ENCODE results near the gene GAS5. TPM values are rescaled to one million over a fixed set of nuclear protein-coding genes. Genes with fewer than 3 reads are reported as not detected.

The GAS5 gene
- total and polyA plus RNA-seq, 10 of the 15 experiments (the other 5 are each of a cell fraction or from before 2014, with no cell fraction given): 289 to 1,137 (median 699) TPM

DNA sequence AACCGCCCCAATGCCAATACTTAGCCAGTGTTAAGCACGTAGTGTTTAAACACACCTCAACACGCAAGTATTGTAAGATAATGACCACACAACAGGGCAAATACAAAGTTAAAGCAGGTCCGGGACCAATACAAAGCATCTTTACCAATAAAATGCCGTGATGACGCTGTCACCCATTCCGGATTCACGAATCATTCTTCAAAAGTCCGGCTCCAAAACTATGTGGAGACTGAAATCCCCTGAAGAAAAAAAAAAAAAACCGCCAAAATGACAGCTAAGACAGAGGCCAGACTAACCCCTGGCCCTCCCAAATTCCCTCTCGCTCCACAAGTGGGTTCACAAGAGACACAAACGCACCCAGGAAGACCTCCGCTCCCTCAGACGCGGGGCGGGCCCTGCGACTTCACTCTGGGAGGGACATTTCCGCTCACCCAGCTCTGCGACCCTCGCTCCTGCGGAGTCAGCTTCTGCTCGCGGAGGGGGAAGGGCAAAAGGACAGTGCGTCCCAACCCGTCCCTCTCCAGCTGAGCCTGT lies 43.9 kb downstream of the GAS5 start:
- no peaks in the 10 kb centered on the region; the same call in 1 of the 2 replicates for H3K4me1 ChIP-seq (ENCODE audit: control insufficient read depth, insufficient read depth, low read length)
- no peaks in the 10 kb centered on the region for H4K20me1 ChIP-seq (ENCODE audit: control insufficient read depth, insufficient read depth)
- ChIA-PET SMC1A (ENCODE audit: uncharacterized antibody, unreplicated experiment) (interaction anchor here (0.7 to 2.1 kb wide), 13 partner anchors 28 to 1079 kb away, joined by 3 to 11 read pairs (median 3); partner anchors contain the start of genes GAS5, KLHL20 and ZBTB37), CTCF (interaction anchor here (0.7 to 3.3 kb wide), 6 partner anchors 41 to 1093 kb away, joined by 3 to 25 read pairs (median 6); no protein-coding TSS in a partner anchor), POLR2A (interaction anchor here (1.0 to 2.9 kb wide), 5 partner anchors 8 to 109 kb away, joined by 3 to 17 read pairs (median 4); partner anchors contain the start of genes GAS5, KLHL20 and ZBTB37), RAD21 (ENCODE audit: unreplicated experiment) (interaction anchor here (0.6 to 4.9 kb wide), 14 partner anchors 9 to 1080 kb away, joined by 3 to 31 read pairs (median 3); partner anchors contain the start of genes GAS5, KLHL20 and ZBTB37)
- no peaks in the 10 kb centered on the region; the same call in 2 of the 3 replicates for H3K9me3 ChIP-seq (replicated peaks; ENCODE audit: control insufficient read depth, insufficient read depth, low read length)
- in situ Hi-C loops (cut with MboI): loop anchor here (5.0 to 10.0 kb wide), 2 partner anchors 392 to 1079 kb away; no protein-coding TSS in a partner anchor
- H3K27me3 ChIP-seq (replicated peaks in 1 of 2; ENCODE audit: control insufficient read depth in 2 of 2, insufficient read depth in 2 of 2, low read length in 1 of 2): no peaks in the 10 kb centered on the region
- peak overlapping the region; percentile 93 for H3K9ac ChIP-seq (ENCODE audit: control insufficient read depth, insufficient read depth, low read length)
- peak overlapping the region; percentile 48 for H3K4me2 ChIP-seq (ENCODE audit: control insufficient read depth, insufficient read depth)
- ATAC-seq: peak; percentile 52
- H2AFZ ChIP-seq (ENCODE audit: control insufficient read depth, low read depth, low read length): peak overlapping the region; percentile 87
- H3K79me2 ChIP-seq (ENCODE audit: control insufficient read depth, insufficient read depth, low read length): peaks cover 55% of the 10 kb centered on the region
- H3K27ac ChIP-seq (ENCODE audit: control insufficient read depth, insufficient read depth): peak overlapping the region; percentile 91
- DNase-seq (ENCODE audit: low read depth, low spot score): peak; percentile 13
- no peaks in the 10 kb centered on the region; a peak in 2 of 4 replicates for H3K36me3 ChIP-seq (ENCODE audit: control insufficient read depth in 2 of 2, insufficient read depth in 2 of 2, low read length in 1 of 2)
- 0% methylated on average over 25 of the region's 25 CpGs for WGBS (ENCODE audit: insufficient coverage, insufficient replicate concordance, low lambda C conversion rate, missing lambda C conversion rate)
- no peak for FAIRE-seq
- peak overlapping the region; percentile 92 for H3K4me3 ChIP-seq
- intact Hi-C loops (cut with micrococcal nuclease; ENCODE audit: unreplicated experiment): loop anchor here (1.0 to 10.0 kb wide), 8 partner anchors 45 to 1171 kb away; partner anchors contain the start of genes CACYBP, KLHL20, PRDX6 and TNFSF4
- TSS peak; percentile 71 for BruUV-seq (replicated peaks)
- TF ChIP-seq POU2F2 (IDR thresholded peaks at IDR 0.05; ENCODE audit: borderline replicate concordance, low read depth, low read length) (peak; percentile 38; the same call in 1 of the 3 replicates), POLR2A (IDR thresholded peaks at IDR 0.05; ENCODE audit: low read depth, low read length) (peak; percentile 36; the same call in 1 of the 2 replicates), STAT3 (IDR thresholded peaks at IDR 0.05; ENCODE audit: low read depth, low read length) (no peak), EP300 (IDR thresholded peaks at IDR 0.05; ENCODE audit: borderline replicate concordance in 1 of 2, control insufficient read depth in 1 of 2, low read depth in 2 of 2, low read length in 2 of 2) (no peak), KAT2A (conservative IDR thresholded peaks at IDR 0.05; ENCODE audit: control insufficient read depth, low read depth, low read length) (no peak), POLR2AphosphoS2 (IDR thresholded peaks at IDR 0.05; ENCODE audit: low read depth, low read length) (no peak), STAT1 (conservative IDR thresholded peaks at IDR 0.05) (no peak), ZNF24 (IDR thresholded peaks at IDR 0.05) (no peak), ZSCAN29 (IDR thresholded peaks at IDR 0.05) (0 out of 2 replicates have a peak, but pooled peaks have one; percentile 23), TCF3 (IDR thresholded peaks at IDR 0.05; ENCODE audit: borderline replicate concordance, insufficient read depth, low read depth, low read length) (no peak; the same call in 1 of the 2 replicates), CEBPB (IDR thresholded peaks at IDR 0.05; ENCODE audit: borderline replicate concordance in 1 of 2, low read depth in 2 of 2, low read length in 2 of 2) (no peak)
- TF ChIP-seq, protein P1, sequence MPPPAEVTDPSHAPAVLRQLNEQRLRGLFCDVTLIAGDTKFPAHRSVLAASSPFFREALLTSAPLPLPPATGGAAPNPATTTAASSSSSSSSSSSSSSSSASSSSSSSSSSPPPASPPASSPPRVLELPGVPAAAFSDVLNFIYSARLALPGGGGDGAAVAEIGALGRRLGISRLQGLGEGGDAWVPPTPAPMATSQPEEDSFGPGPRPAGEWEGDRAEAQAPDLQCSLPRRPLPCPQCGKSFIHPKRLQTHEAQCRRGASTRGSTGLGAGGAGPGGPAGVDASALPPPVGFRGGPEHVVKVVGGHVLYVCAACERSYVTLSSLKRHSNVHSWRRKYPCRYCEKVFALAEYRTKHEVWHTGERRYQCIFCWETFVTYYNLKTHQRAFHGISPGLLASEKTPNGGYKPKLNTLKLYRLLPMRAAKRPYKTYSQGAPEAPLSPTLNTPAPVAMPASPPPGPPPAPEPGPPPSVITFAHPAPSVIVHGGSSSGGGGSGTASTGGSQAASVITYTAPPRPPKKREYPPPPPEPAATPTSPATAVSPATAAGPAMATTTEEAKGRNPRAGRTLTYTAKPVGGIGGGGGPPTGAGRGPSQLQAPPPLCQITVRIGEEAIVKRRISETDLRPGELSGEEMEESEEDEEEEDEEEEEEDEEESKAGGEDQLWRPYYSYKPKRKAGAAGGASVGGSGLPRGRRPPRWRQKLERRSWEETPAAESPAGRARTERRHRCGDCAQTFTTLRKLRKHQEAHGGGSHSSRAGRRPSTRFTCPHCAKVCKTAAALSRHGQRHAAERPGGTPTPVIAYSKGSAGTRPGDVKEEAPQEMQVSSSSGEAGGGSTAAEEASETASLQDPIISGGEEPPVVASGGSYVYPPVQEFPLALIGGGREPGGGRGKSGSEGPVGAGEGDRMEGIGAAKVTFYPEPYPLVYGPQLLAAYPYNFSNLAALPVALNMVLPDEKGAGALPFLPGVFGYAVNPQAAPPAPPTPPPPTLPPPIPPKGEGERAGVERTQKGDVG (CRISPR knock-in tag; IDR thresholded peaks at IDR 0.05): no peak
- TF ChIP-seq, protein P2, sequence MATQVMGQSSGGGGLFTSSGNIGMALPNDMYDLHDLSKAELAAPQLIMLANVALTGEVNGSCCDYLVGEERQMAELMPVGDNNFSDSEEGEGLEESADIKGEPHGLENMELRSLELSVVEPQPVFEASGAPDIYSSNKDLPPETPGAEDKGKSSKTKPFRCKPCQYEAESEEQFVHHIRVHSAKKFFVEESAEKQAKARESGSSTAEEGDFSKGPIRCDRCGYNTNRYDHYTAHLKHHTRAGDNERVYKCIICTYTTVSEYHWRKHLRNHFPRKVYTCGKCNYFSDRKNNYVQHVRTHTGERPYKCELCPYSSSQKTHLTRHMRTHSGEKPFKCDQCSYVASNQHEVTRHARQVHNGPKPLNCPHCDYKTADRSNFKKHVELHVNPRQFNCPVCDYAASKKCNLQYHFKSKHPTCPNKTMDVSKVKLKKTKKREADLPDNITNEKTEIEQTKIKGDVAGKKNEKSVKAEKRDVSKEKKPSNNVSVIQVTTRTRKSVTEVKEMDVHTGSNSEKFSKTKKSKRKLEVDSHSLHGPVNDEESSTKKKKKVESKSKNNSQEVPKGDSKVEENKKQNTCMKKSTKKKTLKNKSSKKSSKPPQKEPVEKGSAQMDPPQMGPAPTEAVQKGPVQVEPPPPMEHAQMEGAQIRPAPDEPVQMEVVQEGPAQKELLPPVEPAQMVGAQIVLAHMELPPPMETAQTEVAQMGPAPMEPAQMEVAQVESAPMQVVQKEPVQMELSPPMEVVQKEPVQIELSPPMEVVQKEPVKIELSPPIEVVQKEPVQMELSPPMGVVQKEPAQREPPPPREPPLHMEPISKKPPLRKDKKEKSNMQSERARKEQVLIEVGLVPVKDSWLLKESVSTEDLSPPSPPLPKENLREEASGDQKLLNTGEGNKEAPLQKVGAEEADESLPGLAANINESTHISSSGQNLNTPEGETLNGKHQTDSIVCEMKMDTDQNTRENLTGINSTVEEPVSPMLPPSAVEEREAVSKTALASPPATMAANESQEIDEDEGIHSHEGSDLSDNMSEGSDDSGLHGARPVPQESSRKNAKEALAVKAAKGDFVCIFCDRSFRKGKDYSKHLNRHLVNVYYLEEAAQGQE (IDR thresholded peaks at IDR 0.05; ENCODE audit: low read depth, low read length): no peak
- TF ChIP-seq, protein P3, sequence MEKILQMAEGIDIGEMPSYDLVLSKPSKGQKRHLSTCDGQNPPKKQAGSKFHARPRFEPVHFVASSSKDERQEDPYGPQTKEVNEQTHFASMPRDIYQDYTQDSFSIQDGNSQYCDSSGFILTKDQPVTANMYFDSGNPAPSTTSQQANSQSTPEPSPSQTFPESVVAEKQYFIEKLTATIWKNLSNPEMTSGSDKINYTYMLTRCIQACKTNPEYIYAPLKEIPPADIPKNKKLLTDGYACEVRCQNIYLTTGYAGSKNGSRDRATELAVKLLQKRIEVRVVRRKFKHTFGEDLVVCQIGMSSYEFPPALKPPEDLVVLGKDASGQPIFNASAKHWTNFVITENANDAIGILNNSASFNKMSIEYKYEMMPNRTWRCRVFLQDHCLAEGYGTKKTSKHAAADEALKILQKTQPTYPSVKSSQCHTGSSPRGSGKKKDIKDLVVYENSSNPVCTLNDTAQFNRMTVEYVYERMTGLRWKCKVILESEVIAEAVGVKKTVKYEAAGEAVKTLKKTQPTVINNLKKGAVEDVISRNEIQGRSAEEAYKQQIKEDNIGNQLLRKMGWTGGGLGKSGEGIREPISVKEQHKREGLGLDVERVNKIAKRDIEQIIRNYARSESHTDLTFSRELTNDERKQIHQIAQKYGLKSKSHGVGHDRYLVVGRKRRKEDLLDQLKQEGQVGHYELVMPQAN (conservative IDR thresholded peaks at IDR 0.05): peak; percentile 95

All from GM12878 (cell line).